GM12874 (cell line): ENCODE data around the gene VAV3.

Experiments
- CTCF ChIP-seq: IDR thresholded peaks from 2 replicates; pipeline ENCODE4 v1.5.1; 2011; ENCODE audit warnings: low read depth, mild to moderate bottlenecking, control low read depth, low read length, moderate library complexity; ENCODE audit not compliant: insufficient read depth

Gene VAV3

GRCh38 chr1:107954126-107954525, 10.9 kb downstream of the VAV3 start:
- no peak for TF ChIP-seq CTCF

GRCh38 chr1:107953556-107953955, 11.4 kb downstream of the VAV3 start:
- no peak for TF ChIP-seq CTCF

- TF ChIP-seq CTCF = no peak
Measured at GRCh38 chr1:107952989-107953388, 12.0 kb downstream of the VAV3 start.

GRCh38 chr1:107950464-107950863, 14.5 kb downstream of the VAV3 start:
- TF ChIP-seq CTCF = no peak

- no peak for TF ChIP-seq CTCF
Measured at GRCh38 chr1:107949467-107950253, 15.3 kb downstream of the VAV3 start.

- TF ChIP-seq CTCF = no peak
Measured at GRCh38 chr1:107946794-107947193, 18.2 kb downstream of the VAV3 start.

GRCh38 chr1:107943694-107944093, 21.3 kb downstream of the VAV3 start:
- TF ChIP-seq CTCF = no peak
